Measurements from ENCODE around the gene TTPAL. TPM values are rescaled to one million over a fixed set of nuclear protein-coding genes. Genes with fewer than 3 reads are reported as not detected.

Gene TTPAL, protein sequence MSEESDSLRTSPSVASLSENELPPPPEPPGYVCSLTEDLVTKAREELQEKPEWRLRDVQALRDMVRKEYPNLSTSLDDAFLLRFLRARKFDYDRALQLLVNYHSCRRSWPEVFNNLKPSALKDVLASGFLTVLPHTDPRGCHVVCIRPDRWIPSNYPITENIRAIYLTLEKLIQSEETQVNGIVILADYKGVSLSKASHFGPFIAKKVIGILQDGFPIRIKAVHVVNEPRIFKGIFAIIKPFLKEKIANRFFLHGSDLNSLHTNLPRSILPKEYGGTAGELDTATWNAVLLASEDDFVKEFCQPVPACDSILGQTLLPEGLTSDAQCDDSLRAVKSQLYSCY
- 12.9 to 18.3 TPM (median 17.0 TPM) in 5 replicates for total RNA-seq (2022; extraction: Qiagen RNA extraction)

DNA sequence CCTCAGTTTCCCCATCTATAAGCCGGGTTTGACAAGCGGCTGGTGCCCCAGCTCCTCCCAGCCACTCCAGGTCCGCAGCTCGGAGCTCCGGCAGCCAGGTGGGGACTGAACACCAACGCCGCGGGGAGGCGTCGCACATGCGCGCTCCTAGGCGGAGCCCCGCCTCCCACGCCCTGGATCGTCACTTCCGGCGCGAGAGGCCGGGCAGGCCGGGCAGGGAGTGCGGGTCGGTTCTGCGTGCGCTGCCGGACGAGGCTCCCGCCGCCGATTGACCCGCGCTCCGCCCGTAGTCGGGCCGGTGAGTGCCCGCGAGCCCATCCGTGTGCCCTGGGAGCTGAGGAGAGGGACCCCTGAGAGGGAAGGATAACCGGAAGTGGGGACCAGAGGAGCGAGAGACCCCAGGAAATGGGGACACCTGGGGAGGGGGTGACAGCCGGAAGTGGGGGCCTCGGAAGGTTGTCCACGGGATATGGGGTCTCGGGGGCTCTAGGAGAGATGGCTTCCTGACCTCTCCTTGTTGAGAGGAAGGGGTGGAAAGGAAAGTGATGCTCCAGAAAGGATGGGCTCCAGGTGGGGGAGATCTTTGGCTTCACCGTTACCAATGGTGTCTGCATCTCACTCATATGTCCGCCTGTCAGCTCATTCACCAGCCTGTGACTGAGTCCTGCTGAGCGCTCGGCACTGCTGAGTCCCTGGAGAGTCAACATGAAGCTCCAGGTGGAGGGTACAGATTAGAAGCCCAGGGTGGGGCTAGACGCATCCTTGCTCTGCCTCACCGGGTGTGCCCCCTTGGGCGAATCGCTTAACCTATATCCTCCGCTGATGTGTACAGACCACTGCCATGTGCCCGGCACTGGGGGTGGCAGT lies at the start of gene TTPAL:
TTPAL (plus strand) TSS at position 181 of the 867 bp plus-strand sequence. CDS start 4,126 bp downstream, outside the sequence.

GRCh38 chr20:44521484-44522481 lies 46.1 kb downstream of the TTPAL start, which contains the start of gene SERINC3:
Gene SERINC3, minus strand, starts transcription at chr20:44522070. Its CDS starts 119 bp downstream, at chr20:44521951.

Other genes with a start within 250 kb of the TTPAL start
- 0.16 TPM in 1 of 5 replicates, not detected in the others for gene GDAP1L1, start 228.6 kb upstream of the TTPAL start, total RNA-seq (2022; extraction: Qiagen RNA extraction)
- gene FITM2, start 164.7 kb upstream of the TTPAL start, total RNA-seq (2022; extraction: Qiagen RNA extraction): 7.7 to 10.9 TPM (median 9.7 TPM) in 5 replicates
- gene R3HDML, start 138.8 kb upstream of the TTPAL start, total RNA-seq (2022; extraction: Qiagen RNA extraction): 0.16 to 0.83 TPM (median 0.31 TPM) in 5 replicates
- gene HNF4A, start 120.2 kb upstream of the TTPAL start, total RNA-seq (2022; extraction: Qiagen RNA extraction): 15.4 to 20.8 TPM (median 18.8 TPM) in 5 replicates
- 69.0 to 94.6 TPM (median 85.3 TPM) in 5 replicates for gene SERINC3, start 46.2 kb downstream of the TTPAL start, total RNA-seq (2022; extraction: Qiagen RNA extraction)
- 30.5 to 38.0 TPM (median 37.5 TPM) in 5 replicates for gene PKIG, start 106.7 kb downstream of the TTPAL start, total RNA-seq (2022; extraction: Qiagen RNA extraction)
- gene ADA, start 175.8 kb downstream of the TTPAL start, total RNA-seq (2022; extraction: Qiagen RNA extraction): 49.1 to 60.9 TPM (median 52.1 TPM) in 5 replicates
- 26.1 to 39.6 TPM (median 26.8 TPM) in 5 replicates for gene CCN5, start 239.5 kb downstream of the TTPAL start, total RNA-seq (2022; extraction: Qiagen RNA extraction)

Measured in A549 treated with Hydrocortisone at 1 μM for 4 hours (cell line).